Stimulated activated naive CD4-positive, alpha-beta T cell treated with Interleukin-2 at 50 U/mL for 16 hours (primary cell): ENCODE results near the gene ELAC1.
"Not testable (repeated sequence)": the region's sequence is repeated elsewhere in the genome, so short reads cannot be mapped to it uniquely, and the experiment has no call there.

Experiments
- DNase-seq: peaks from one replicate; lab custom pipeline; 2025; lab: John Stamatoyannopoulos, UW

The ELAC1 gene

GRCh38 chr18:50967714-50968661, at the start of gene ELAC1:
Gene ELAC1, plus strand, starts transcription at chr18:50968040. Its CDS starts 6,365 bp downstream, at chr18:50974405.
- DNase-seq, result peak; percentile 51

- DNase-seq, result no peak
Observed at GRCh38 chr18:50918153-50918552, 49.7 kb upstream of the ELAC1 start.

GRCh38 chr18:50924372-50924771, 43.5 kb upstream of the ELAC1 start:
- DNase-seq, result no peak

GRCh38 chr18:50926521-50926920, 41.3 kb upstream of the ELAC1 start:
- no peak for DNase-seq

GRCh38 chr18:50928551-50928950, 39.3 kb upstream of the ELAC1 start:
- no peak for DNase-seq

- no peak for DNase-seq
Observed at GRCh38 chr18:50933684-50934083, 34.2 kb upstream of the ELAC1 start.

- no peak for DNase-seq
Observed at GRCh38 chr18:50934545-50935211, 33.2 kb upstream of the ELAC1 start.

GRCh38 chr18:50935493-50936191, 32.2 kb upstream of the ELAC1 start:
- DNase-seq, result no peak

GRCh38 chr18:50937183-50937582, 30.7 kb upstream of the ELAC1 start:
- no peak for DNase-seq

GRCh38 chr18:50938912-50939311, 28.9 kb upstream of the ELAC1 start:
- DNase-seq, result no peak

- no peak for DNase-seq
Observed at GRCh38 chr18:50944245-50944932, 23.5 kb upstream of the ELAC1 start.

- DNase-seq, result not testable (repeated sequence)
Observed at GRCh38 chr18:50945918-50946317, 21.9 kb upstream of the ELAC1 start.

GRCh38 chr18:50947899-50948298, 19.9 kb upstream of the ELAC1 start:
- DNase-seq, result no peak

GRCh38 chr18:50949185-50949584, 18.7 kb upstream of the ELAC1 start:
- no peak for DNase-seq

GRCh38 chr18:50950626-50951025, 17.2 kb upstream of the ELAC1 start:
- no peak for DNase-seq

GRCh38 chr18:50953822-50954221, 14.0 kb upstream of the ELAC1 start:
- DNase-seq, result no peak

- DNase-seq, result no peak
Observed at GRCh38 chr18:50955253-50955652, 12.6 kb upstream of the ELAC1 start.

GRCh38 chr18:50956116-50956515, 11.7 kb upstream of the ELAC1 start:
- DNase-seq, result no peak

- no peak for DNase-seq
Observed at GRCh38 chr18:50961974-50962373, 5.9 kb upstream of the ELAC1 start.

GRCh38 chr18:50969448-50969847, 1.6 kb downstream of the ELAC1 start:
- no peak for DNase-seq

- DNase-seq, result no peak
Observed at GRCh38 chr18:50970006-50970405, 2.2 kb downstream of the ELAC1 start.

GRCh38 chr18:50972404-50972803, 4.6 kb downstream of the ELAC1 start:
- not testable (repeated sequence) for DNase-seq
